Measurements from ENCODE around the gene RARA. TPM values are rescaled to one million over a fixed set of nuclear protein-coding genes. Genes with fewer than 3 reads are reported as not detected.

The RARA gene
- total RNA-seq, 4 donors from 2014 or later = 26.7 to 61.5 (median 35.9) TPM

DNA sequence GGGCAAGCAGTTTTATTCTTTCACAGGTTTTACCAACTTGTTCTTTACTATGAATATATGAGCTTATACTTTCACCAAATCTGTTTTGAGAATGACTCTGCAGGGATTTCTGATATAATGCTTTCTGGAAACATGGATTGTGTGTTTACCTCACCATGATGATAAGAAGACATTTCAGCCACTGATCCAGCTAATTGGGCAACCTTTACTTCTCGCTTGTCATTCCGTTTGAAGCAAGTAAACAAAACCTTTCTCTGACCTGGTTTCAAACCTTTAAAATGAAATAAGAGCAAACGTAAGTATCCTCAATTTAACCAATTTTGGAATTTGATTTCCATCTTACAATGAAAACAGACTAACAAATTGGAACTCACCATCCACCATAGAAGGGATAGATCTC, 95.0 kb downstream of the RARA start:
- ATAC-seq (ENCODE audit: low FRiP score) = no peak
- TF ChIP-seq, protein P1, sequence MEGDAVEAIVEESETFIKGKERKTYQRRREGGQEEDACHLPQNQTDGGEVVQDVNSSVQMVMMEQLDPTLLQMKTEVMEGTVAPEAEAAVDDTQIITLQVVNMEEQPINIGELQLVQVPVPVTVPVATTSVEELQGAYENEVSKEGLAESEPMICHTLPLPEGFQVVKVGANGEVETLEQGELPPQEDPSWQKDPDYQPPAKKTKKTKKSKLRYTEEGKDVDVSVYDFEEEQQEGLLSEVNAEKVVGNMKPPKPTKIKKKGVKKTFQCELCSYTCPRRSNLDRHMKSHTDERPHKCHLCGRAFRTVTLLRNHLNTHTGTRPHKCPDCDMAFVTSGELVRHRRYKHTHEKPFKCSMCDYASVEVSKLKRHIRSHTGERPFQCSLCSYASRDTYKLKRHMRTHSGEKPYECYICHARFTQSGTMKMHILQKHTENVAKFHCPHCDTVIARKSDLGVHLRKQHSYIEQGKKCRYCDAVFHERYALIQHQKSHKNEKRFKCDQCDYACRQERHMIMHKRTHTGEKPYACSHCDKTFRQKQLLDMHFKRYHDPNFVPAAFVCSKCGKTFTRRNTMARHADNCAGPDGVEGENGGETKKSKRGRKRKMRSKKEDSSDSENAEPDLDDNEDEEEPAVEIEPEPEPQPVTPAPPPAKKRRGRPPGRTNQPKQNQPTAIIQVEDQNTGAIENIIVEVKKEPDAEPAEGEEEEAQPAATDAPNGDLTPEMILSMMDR (IDR thresholded peaks at IDR 0.05) = no peak
- DNase-seq (ENCODE audit: low spot score) = no peak

Small RNA genes lying within 50 kb of the gene (small RNA-seq; reads per million reads assigned to genes)
- gene RF00019 (not detected), gene RNA5SP441 (not detected)

Other genes starting within 250 kb of the RARA start
- gene THRA, start 246.2 kb upstream of the RARA start, total RNA-seq = 10 to 100 TPM; 35.7 to 87.2 (median 55.2) TPM
- gene NR1D1, start 208.6 kb upstream of the RARA start, total RNA-seq = 1 to 10 TPM; 3.1 to 9.3 (median 7.0) TPM
- 100 to 1,000 TPM in 1 of 4 donors, 10 to 100 TPM in 3; 50.2 to 139 (median 61.9) TPM for gene MSL1, start 187.2 kb upstream of the RARA start, total RNA-seq
- 10 to 100 TPM; 36.6 to 77.6 (median 51.1) TPM for gene CASC3, start 168.6 kb upstream of the RARA start, total RNA-seq
- 10 to 100 TPM in 1 of 4 donors, 1 to 10 TPM in 3; 3.0 to 16.1 (median 4.4) TPM for gene RAPGEFL1, start 131.7 kb upstream of the RARA start, total RNA-seq
- 10 to 100 TPM; 10.1 to 12.9 (median 10.8) TPM for gene WIPF2, start 89.9 kb upstream of the RARA start, total RNA-seq
- gene CDC6, start 21.3 kb upstream of the RARA start, total RNA-seq = 1 to 10 TPM in 2 of 4 donors, under 1 TPM in 2; 0.56 to 4.3 (median 1.7) TPM
- 1 to 10 TPM in 1 of 4 donors, under 1 TPM in 1, not detected in 2; 0.60 to 2.0 TPM for gene GJD3, start 55.6 kb downstream of the RARA start, total RNA-seq
- 10 to 100 TPM in 1 of 4 donors, 1 to 10 TPM in 2, under 1 TPM in 1; 0.65 to 12.7 (median 2.3) TPM for gene TOP2A, start 108.7 kb downstream of the RARA start, total RNA-seq
- 100 to 1,000 TPM; 352 to 633 (median 429) TPM for gene IGFBP4, start 134.3 kb downstream of the RARA start, total RNA-seq
- 1 to 10 TPM in 2 of 4 donors, not detected in 2; 1.8 to 2.1 TPM for gene TNS4, start 192.4 kb downstream of the RARA start, total RNA-seq

Data from omental fat pad (tissue), 4 donors.